Measurements from ENCODE around the gene ARHGAP31.
"Not testable (repeated sequence)": the region's sequence is repeated elsewhere in the genome, so short reads cannot be mapped to it uniquely, and the experiment has no call there.

ARHGAP31 gene

GRCh38 chr3:119294696-119295671, 801 bp downstream of the ARHGAP31 start:
- DNase-seq (ENCODE audit: low read depth in 2 of 2), result no peak

- no peak for DNase-seq (ENCODE audit: low read depth in 2 of 2)
These were observed 1.9 kb downstream of the ARHGAP31 start for GRCh38 chr3:119295816-119296726.

- DNase-seq (ENCODE audit: low read depth in 2 of 2), result no peak
These were observed 2.5 kb downstream of the ARHGAP31 start for GRCh38 chr3:119296727-119297122.

- DNase-seq (ENCODE audit: low read depth in 2 of 2), result no peak
These were observed 3.0 kb downstream of the ARHGAP31 start for GRCh38 chr3:119297169-119297568.

GRCh38 chr3:119298565-119298941, 4.4 kb downstream of the ARHGAP31 start:
- DNase-seq (ENCODE audit: low read depth in 2 of 2), result no peak

GRCh38 chr3:119300991-119301391, 6.8 kb downstream of the ARHGAP31 start:
- DNase-seq (ENCODE audit: low read depth in 2 of 2), result no peak

GRCh38 chr3:119301662-119302061, 7.5 kb downstream of the ARHGAP31 start:
- no peak for DNase-seq (ENCODE audit: low read depth in 2 of 2)

- no peak for DNase-seq (ENCODE audit: low read depth in 2 of 2)
These were observed 8.7 kb downstream of the ARHGAP31 start for GRCh38 chr3:119302697-119303551.

- no peak for DNase-seq (ENCODE audit: low read depth in 2 of 2)
These were observed 10.1 kb downstream of the ARHGAP31 start for GRCh38 chr3:119304201-119304713.

GRCh38 chr3:119305286-119305685, 11.1 kb downstream of the ARHGAP31 start:
- DNase-seq (ENCODE audit: low read depth in 2 of 2), result no peak

- DNase-seq (ENCODE audit: low read depth in 2 of 2), result not testable (repeated sequence)
These were observed 12.2 kb downstream of the ARHGAP31 start for GRCh38 chr3:119306378-119306777.

- DNase-seq (ENCODE audit: low read depth in 2 of 2), result no peak
These were observed 14.2 kb downstream of the ARHGAP31 start for GRCh38 chr3:119308355-119308754.

GRCh38 chr3:119309591-119309990, 15.4 kb downstream of the ARHGAP31 start:
- no peak for DNase-seq (ENCODE audit: low read depth in 2 of 2)

GRCh38 chr3:119310071-119310470, 15.9 kb downstream of the ARHGAP31 start:
- peak; percentile 96 for DNase-seq (ENCODE audit: low read depth in 2 of 2)

GRCh38 chr3:119311081-119311925, 17.1 kb downstream of the ARHGAP31 start:
- DNase-seq (ENCODE audit: low read depth in 2 of 2), result peak in 1 of 2 experiments; percentile 78

GRCh38 chr3:119313461-119313860, 19.3 kb downstream of the ARHGAP31 start:
- no peak for DNase-seq (ENCODE audit: low read depth in 2 of 2)

- DNase-seq (ENCODE audit: low read depth in 2 of 2), result no peak
These were observed 20.6 kb downstream of the ARHGAP31 start for GRCh38 chr3:119314821-119315220.

- DNase-seq (ENCODE audit: low read depth in 2 of 2), result no peak
These were observed 21.6 kb downstream of the ARHGAP31 start for GRCh38 chr3:119315600-119316312.

- no peak for DNase-seq (ENCODE audit: low read depth in 2 of 2)
These were observed 22.1 kb downstream of the ARHGAP31 start for GRCh38 chr3:119316313-119316670.

GRCh38 chr3:119318876-119319275, 24.7 kb downstream of the ARHGAP31 start:
- peak in 1 of 2 experiments; percentile 88 for DNase-seq (ENCODE audit: low read depth in 2 of 2)

Data from fibroblast of skin of left biceps (primary cell).